ENCODE data around the gene NSUN7.

The NSUN7 gene

GRCh38 chr4:40749717-40750460 is at the start of gene NSUN7:
NSUN7 (plus strand) TSS chr4:40749955; CDS start chr4:40750694, 739 bp downstream.
- TF ChIP-seq GATA2 (IDR thresholded peaks at IDR 0.05; ENCODE audit: low read depth, low read length): no peak
- TF ChIP-seq GATA3 (IDR thresholded peaks at IDR 0.05; ENCODE audit: low read depth, low read length): no peak

GRCh38 chr4:40702137-40702799 is 47.5 kb upstream of the NSUN7 start:
- no peak for TF ChIP-seq GATA3 (IDR thresholded peaks at IDR 0.05; ENCODE audit: low read depth, low read length)
- no peak for TF ChIP-seq GATA2 (IDR thresholded peaks at IDR 0.05; ENCODE audit: low read depth, low read length)

- TF ChIP-seq GATA2 (IDR thresholded peaks at IDR 0.05; ENCODE audit: low read depth, low read length) (no peak), GATA3 (IDR thresholded peaks at IDR 0.05; ENCODE audit: low read depth, low read length) (no peak)
Observed at GRCh38 chr4:40702800-40703151, 47.0 kb upstream of the NSUN7 start.

GRCh38 chr4:40704073-40704472 is 45.7 kb upstream of the NSUN7 start:
- TF ChIP-seq GATA3 (IDR thresholded peaks at IDR 0.05; ENCODE audit: low read depth, low read length): no peak

GRCh38 chr4:40710484-40711254 is 39.1 kb upstream of the NSUN7 start:
- TF ChIP-seq GATA3 (IDR thresholded peaks at IDR 0.05; ENCODE audit: low read depth, low read length): no peak
- no peak for TF ChIP-seq GATA2 (IDR thresholded peaks at IDR 0.05; ENCODE audit: low read depth, low read length)

GRCh38 chr4:40713798-40714197 is 36.0 kb upstream of the NSUN7 start:
- TF ChIP-seq GATA3 (IDR thresholded peaks at IDR 0.05; ENCODE audit: low read depth, low read length): no peak
- TF ChIP-seq GATA2 (IDR thresholded peaks at IDR 0.05; ENCODE audit: low read depth, low read length): no peak

GRCh38 chr4:40718586-40718985 is 31.2 kb upstream of the NSUN7 start:
- TF ChIP-seq GATA3 (IDR thresholded peaks at IDR 0.05; ENCODE audit: low read depth, low read length): no peak
- no peak for TF ChIP-seq GATA2 (IDR thresholded peaks at IDR 0.05; ENCODE audit: low read depth, low read length)

GRCh38 chr4:40719008-40719623 is 30.6 kb upstream of the NSUN7 start:
- TF ChIP-seq GATA2 (IDR thresholded peaks at IDR 0.05; ENCODE audit: low read depth, low read length): no peak
- TF ChIP-seq GATA3 (IDR thresholded peaks at IDR 0.05; ENCODE audit: low read depth, low read length): no peak

- no peak for TF ChIP-seq GATA3 (IDR thresholded peaks at IDR 0.05; ENCODE audit: low read depth, low read length)
- no peak for TF ChIP-seq GATA2 (IDR thresholded peaks at IDR 0.05; ENCODE audit: low read depth, low read length)
Observed at GRCh38 chr4:40720351-40720750, 29.4 kb upstream of the NSUN7 start.

- no peak for TF ChIP-seq GATA3 (IDR thresholded peaks at IDR 0.05; ENCODE audit: low read depth, low read length)
- TF ChIP-seq GATA2 (IDR thresholded peaks at IDR 0.05; ENCODE audit: low read depth, low read length): no peak
Observed at GRCh38 chr4:40720916-40721315, 28.8 kb upstream of the NSUN7 start.

GRCh38 chr4:40721730-40722171 is 28.0 kb upstream of the NSUN7 start:
- TF ChIP-seq GATA2 (IDR thresholded peaks at IDR 0.05; ENCODE audit: low read depth, low read length) (no peak), GATA3 (IDR thresholded peaks at IDR 0.05; ENCODE audit: low read depth, low read length) (no peak)

GRCh38 chr4:40722576-40723161 is 27.1 kb upstream of the NSUN7 start:
- no peak for TF ChIP-seq GATA3 (IDR thresholded peaks at IDR 0.05; ENCODE audit: low read depth, low read length)
- TF ChIP-seq GATA2 (IDR thresholded peaks at IDR 0.05; ENCODE audit: low read depth, low read length): no peak

GRCh38 chr4:40723728-40724127 is 26.0 kb upstream of the NSUN7 start:
- no peak for TF ChIP-seq GATA3 (IDR thresholded peaks at IDR 0.05; ENCODE audit: low read depth, low read length)
- TF ChIP-seq GATA2 (IDR thresholded peaks at IDR 0.05; ENCODE audit: low read depth, low read length): no peak

GRCh38 chr4:40728333-40728732 is 21.4 kb upstream of the NSUN7 start:
- no peak for TF ChIP-seq GATA2 (IDR thresholded peaks at IDR 0.05; ENCODE audit: low read depth, low read length)
- no peak for TF ChIP-seq GATA3 (IDR thresholded peaks at IDR 0.05; ENCODE audit: low read depth, low read length)
